Measurements from ENCODE around the gene WDR37. TPM values are rescaled to one million over a fixed set of nuclear protein-coding genes. Genes with fewer than 3 reads are reported as not detected.
"Not testable (repeated sequence)": the region's sequence is repeated elsewhere in the genome, so short reads cannot be mapped to it uniquely, and the experiment has no call there.

The WDR37 gene
- total and polyA plus RNA-seq, 12 donors, result 15.8 to 32.7 (median 23.3) TPM

GRCh38 chr10:1117651-1118050 is 61.5 kb downstream of the WDR37 start:
- Histone ChIP-seq H3K36me3 (replicated peaks in 1 of 2) (peaks cover 0 to 57% of the 10 kb centered on the region in 2 donors), H3K27ac (no peak overlapping the region), H3K9me3 (replicated peaks in 1 of 3) (no peaks in the 10 kb centered on the region), H3K4me3 (no peak overlapping the region), H3K27me3 (no peaks in the 10 kb centered on the region), H3K4me1 (replicated peaks in 1 of 2) (peaks cover 0 to 5% of the 10 kb centered on the region in 2 donors)
- WGBS, 4 donors, result 71 to 94% (median 78%) methylated on average over 2 to 13 of the region's 14 CpGs
- TF ChIP-seq CTCF (IDR thresholded peaks at IDR 0.05) (no peak), POLR2A (IDR thresholded peaks at IDR 0.05) (no peak)
- intact Hi-C loops (cut with DNase I), result no loop called here
- peak in 3 of 7 donors; percentile 29 to 51 (median 36) for DNase-seq

GRCh38 chr10:1118318-1118717 is 62.1 kb downstream of the WDR37 start:
- WGBS, 4 donors, result 85 to 96% (median 91%) methylated on average over 2 to 6 of the region's 6 CpGs
- H3K4me3 ChIP-seq; intact Hi-C loops (cut with DNase I); H3K9me3 ChIP-seq (replicated peaks in 1 of 3); H3K27me3 ChIP-seq: not testable (repeated sequence)
- H3K27ac ChIP-seq, result peak overlapping the region in 2 of 5 donors; percentile 29 to 54
- peaks cover 0 to 57% of the 10 kb centered on the region in 2 donors for H3K36me3 ChIP-seq (replicated peaks in 1 of 2)
- peak in 1 of 7 donors; percentile 51 for DNase-seq
- peaks cover 0 to 12% of the 10 kb centered on the region in 2 donors for H3K4me1 ChIP-seq (replicated peaks in 1 of 2)

GRCh38 chr10:1119027-1119426 is 62.8 kb downstream of the WDR37 start:
- WGBS, 4 donors, result 42 to 54% (median 46%) methylated on average over 8 of the region's 8 CpGs
- peaks cover 0 to 12% of the 10 kb centered on the region in 2 donors for H3K4me1 ChIP-seq (replicated peaks in 1 of 2)
- no peak overlapping the region for H3K4me3 ChIP-seq
- peak in 6 of 7 donors; percentile 44 to 80 (median 56) for DNase-seq
- H3K36me3 ChIP-seq (replicated peaks in 1 of 2), result peaks cover 0 to 61% of the 10 kb centered on the region in 2 donors
- H3K9me3 ChIP-seq (replicated peaks in 1 of 3), result no peaks in the 10 kb centered on the region
- intact Hi-C loops (cut with DNase I), result no loop called here
- H3K27ac ChIP-seq, result peak overlapping the region in 2 of 5 donors; percentile 61
- peak in 1 of 2 donors; percentile 20 for TF ChIP-seq POLR2A (IDR thresholded peaks at IDR 0.05)
- no peak for TF ChIP-seq CTCF (IDR thresholded peaks at IDR 0.05)
- H3K27me3 ChIP-seq, result no peaks in the 10 kb centered on the region

- peaks cover 0 to 12% of the 10 kb centered on the region in 2 donors for H3K4me1 ChIP-seq (replicated peaks in 1 of 2)
- intact Hi-C loops (cut with DNase I), result no loop called here
- no peak for TF ChIP-seq POLR2A (IDR thresholded peaks at IDR 0.05)
- TF ChIP-seq CTCF (IDR thresholded peaks at IDR 0.05), result no peak
- H3K4me3 ChIP-seq, result no peak overlapping the region
- H3K9me3 ChIP-seq (replicated peaks in 1 of 3), result no peaks in the 10 kb centered on the region
- H3K27me3 ChIP-seq, result no peaks in the 10 kb centered on the region
- peak overlapping the region in 2 of 5 donors; percentile 61 for H3K27ac ChIP-seq
- H3K36me3 ChIP-seq (replicated peaks in 1 of 2), result peaks cover 0 to 62% of the 10 kb centered on the region in 2 donors
- DNase-seq, result peak in 2 of 7 donors; percentile 8 to 54
- 80 to 93% (median 89%) methylated on average over 3 to 6 of the region's 6 CpGs for WGBS, 4 donors
Measured at GRCh38 chr10:1119501-1119900, 63.3 kb downstream of the WDR37 start.

- 80 to 85% (median 84%) methylated on average over 12 of the region's 12 CpGs for WGBS, 4 donors
- Histone ChIP-seq H3K4me1 (replicated peaks in 1 of 2) (peaks cover 0 to 12% of the 10 kb centered on the region in 2 donors), H3K36me3 (replicated peaks in 1 of 2) (peaks cover 0 to 64% of the 10 kb centered on the region in 2 donors), H3K4me3 (no peak overlapping the region), H3K27ac (no peak overlapping the region), H3K9me3 (replicated peaks in 1 of 3) (no peaks in the 10 kb centered on the region), H3K27me3 (no peaks in the 10 kb centered on the region)
- peak in 1 of 7 donors; percentile 51 for DNase-seq
- TF ChIP-seq POLR2A (IDR thresholded peaks at IDR 0.05) (no peak), CTCF (IDR thresholded peaks at IDR 0.05) (no peak)
- intact Hi-C loops (cut with DNase I), result no loop called here
Measured at GRCh38 chr10:1120306-1120705, 64.1 kb downstream of the WDR37 start.
